WTC11 (cell line): Measurements from ENCODE around the gene LAPTM5. TPM values are rescaled to one million over a fixed set of nuclear protein-coding genes. Genes with fewer than 3 reads are reported as not detected.

Experiments used
- ATAC-seq: fragments of 200-7000 bp; cut with Tn5 transposase; 2 replicates; pipeline ENCODE4 v1.10.0; 2021; ENCODE audit warnings: mild to moderate bottlenecking, moderate library complexity
- CTCF ChIA-PET: fragments of 300-600 bp; sonication (Branson Sonifier 250); formaldehyde crosslinking; loops from one replicate; lab custom pipeline; 2021; ENCODE audit warnings: antibody characterized with exemption; lab: Charles Lee
- POLR2A ChIA-PET: fragments of 350-600 bp; sonication (Branson Sonifier 250); formaldehyde crosslinking; loops from one replicate; lab custom pipeline; 2021; ENCODE audit warnings: antibody characterized with exemption; lab: Charles Lee
- DNase-seq: peaks from one replicate; pipeline ENCODE4 v3.0.0; 2021; ENCODE audit warnings: low spot score
- H3K27ac Mint-ChIP-seq: 2 replicates; pipeline ENCODE4 v1.8.0; 2021; ENCODE audit warnings: mixed read lengths
- H3K27me3 Mint-ChIP-seq: 2 replicates; pipeline ENCODE4 v1.8.0; 2021; ENCODE audit warnings: low read depth, mild to moderate bottlenecking, moderate library complexity, mixed read lengths
- H3K36me3 Mint-ChIP-seq: 2 replicates; pipeline ENCODE4 v1.8.0; 2021; ENCODE audit warnings: mixed read lengths
- H3K4me1 Mint-ChIP-seq: 2 replicates; pipeline ENCODE4 v1.8.0; 2022; ENCODE audit warnings: mixed read lengths
- H3K4me3 Mint-ChIP-seq: 2 replicates; pipeline ENCODE4 v1.8.0; 2021; ENCODE audit warnings: mild to moderate bottlenecking, moderate library complexity, mixed read lengths
- H3K9me3 Mint-ChIP-seq: 2 replicates; pipeline ENCODE4 v1.8.0; 2021; ENCODE audit warnings: mixed read lengths
- EMX1 ChIP-seq: fragments of 250-450 bp; sonication (Bioruptor Pico); IDR thresholded peaks from 2 replicates; pipeline ENCODE4 v1.8.0; 2021; ENCODE audit warnings: mild to moderate bottlenecking
- FOXK1 ChIP-seq: sonication (generic); formaldehyde crosslinking; IDR thresholded peaks from 2 replicates; pipeline ENCODE4 v1.8.0; 2022; ENCODE audit warnings: mild to moderate bottlenecking, moderate library complexity, missing genetic modification reagents
- GABPB1 ChIP-seq: sonication (generic); formaldehyde crosslinking; IDR thresholded peaks from 2 replicates; pipeline ENCODE4 v1.8.1; 2023; ENCODE audit warnings: mild to moderate bottlenecking, missing genetic modification reagents
- GTF2I ChIP-seq: fragments of 250-450 bp; sonication (Bioruptor Pico); conservative IDR thresholded peaks from 2 replicates; pipeline ENCODE4 v1.4.0; 2021; ENCODE audit warnings: mild to moderate bottlenecking
- JAZF1 ChIP-seq: fragments of 250-450 bp; sonication (Bioruptor Pico); IDR thresholded peaks from 2 replicates; pipeline ENCODE4 v1.9.0; 2021; ENCODE audit warnings: moderate library complexity, mild to moderate bottlenecking, inconsistent platforms
- KAT7 ChIP-seq: sonication (generic); formaldehyde crosslinking; IDR thresholded peaks from 2 replicates; pipeline ENCODE4 v1.8.1; 2023; ENCODE audit warnings: missing genetic modification reagents, mild to moderate bottlenecking, borderline replicate concordance
- MYBL2 ChIP-seq: sonication (generic); formaldehyde crosslinking; IDR thresholded peaks from 2 replicates; pipeline ENCODE4 v1.8.1; 2023; ENCODE audit warnings: mild to moderate bottlenecking, moderate library complexity, missing genetic modification reagents
- NFYB ChIP-seq: sonication (generic); formaldehyde crosslinking; conservative IDR thresholded peaks from 2 replicates; pipeline ENCODE4 v1.8.0; 2022; ENCODE audit warnings: low read depth, missing genetic modification reagents
- NR3C1 ChIP-seq: sonication (generic); formaldehyde crosslinking; conservative IDR thresholded peaks from 2 replicates; pipeline ENCODE4 v1.8.1; 2023; ENCODE audit warnings: low read depth, mild to moderate bottlenecking, missing genetic modification reagents
- PRRX2 ChIP-seq: fragments of 250-450 bp; sonication (Bioruptor Pico); IDR thresholded peaks from 2 replicates; pipeline ENCODE4 v1.8.0; 2021; ENCODE audit warnings: mild to moderate bottlenecking
- SMAD4 ChIP-seq: sonication (generic); formaldehyde crosslinking; IDR thresholded peaks from 2 replicates; pipeline ENCODE4 v1.8.0; 2022; ENCODE audit warnings: mild to moderate bottlenecking, missing genetic modification reagents
- ZNF232 ChIP-seq: sonication (generic); formaldehyde crosslinking; IDR thresholded peaks from 2 replicates; pipeline ENCODE4 v1.8.0; 2022; ENCODE audit warnings: mild to moderate bottlenecking, missing genetic modification reagents
- ZNF263 ChIP-seq: sonication (generic); formaldehyde crosslinking; IDR thresholded peaks from 2 replicates; pipeline ENCODE4 v1.8.1; 2022; ENCODE audit warnings: low read depth, mild to moderate bottlenecking, moderate library complexity, missing genetic modification reagents
- ZNF396 ChIP-seq: fragments of 250-450 bp; sonication (Bioruptor Pico); IDR thresholded peaks from 2 replicates; pipeline ENCODE4 v1.8.0; 2021; ENCODE audit warnings: mild to moderate bottlenecking, moderate library complexity, borderline replicate concordance
- total RNA-seq: library from RNA; stranded (reverse); gene quantifications from 3 replicates; pipeline ENCODE4 v1.2.3, GENCODE V29; 2021
- TF ChIP-seq, protein P1 (sequence below): sonication (generic); formaldehyde crosslinking; IDR thresholded peaks from 2 replicates; pipeline ENCODE4 v1.8.1; 2022; ENCODE audit warnings: low read depth, missing genetic modification reagents, borderline replicate concordance
- TF ChIP-seq, protein P2 (sequence below): sonication (generic); formaldehyde crosslinking; IDR thresholded peaks from 2 replicates; pipeline ENCODE4 v1.8.1; 2022; ENCODE audit warnings: low read depth, mild to moderate bottlenecking, moderate library complexity, missing genetic modification reagents, borderline replicate concordance
- TF ChIP-seq, protein P3 (sequence below): sonication (generic); formaldehyde crosslinking; IDR thresholded peaks from 2 replicates; pipeline ENCODE4 v1.8.0; 2022; ENCODE audit warnings: mild to moderate bottlenecking, missing genetic modification reagents
- TF ChIP-seq, protein P4 (sequence below): sonication (generic); formaldehyde crosslinking; IDR thresholded peaks from 2 replicates; pipeline ENCODE4 v1.8.1; 2023; ENCODE audit warnings: mild to moderate bottlenecking, missing genetic modification reagents
- TF ChIP-seq, protein P5 (sequence below): sonication (generic); formaldehyde crosslinking; IDR thresholded peaks from 2 replicates; pipeline ENCODE4 v1.8.0; 2023; ENCODE audit warnings: missing genetic modification reagents, mild to moderate bottlenecking, borderline replicate concordance

Gene LAPTM5
- total RNA-seq, 1 experiment from 2014 or later = 1.3 TPM

DNA sequence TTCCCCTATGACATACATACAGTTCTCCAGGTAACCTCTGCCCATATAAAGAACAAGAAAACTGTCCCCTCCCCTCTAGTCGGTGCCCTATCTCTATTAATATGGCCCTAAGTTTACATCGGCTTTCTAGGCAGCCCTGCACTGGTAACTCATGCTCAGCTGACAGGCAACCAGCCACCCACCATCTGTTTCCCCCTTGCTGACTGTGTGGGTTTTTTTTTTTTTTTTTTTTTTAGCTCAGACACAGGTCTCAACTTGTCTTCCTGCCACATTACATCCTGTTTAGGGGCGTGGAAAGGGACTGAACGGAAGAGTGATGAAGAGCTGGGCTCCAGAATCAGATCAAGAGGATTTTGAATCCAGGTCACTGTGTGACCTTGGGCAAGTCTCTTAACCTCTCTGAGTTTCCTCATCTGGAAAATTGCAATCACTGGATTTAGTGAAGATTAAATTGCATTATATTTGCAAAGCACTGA is 14.0 kb downstream of the LAPTM5 start:
- ChIA-PET POLR2A (no interaction called here), CTCF (interaction anchor here (1.0 to 1.5 kb wide), 2 partner anchors 20 to 36 kb away, joined by 3 to 10 read pairs; partner anchors contain the start of gene MATN1)
- peaks cover 33% of the 10 kb centered on the region for H3K4me1 Mint-ChIP-seq
- no peak overlapping the region for H3K4me3 Mint-ChIP-seq
- DNase-seq (no peak), ATAC-seq (no peak)
- no peaks in the 10 kb centered on the region for H3K36me3 Mint-ChIP-seq
- no peaks in the 10 kb centered on the region for H3K27me3 Mint-ChIP-seq
- TF ChIP-seq, protein P1, sequence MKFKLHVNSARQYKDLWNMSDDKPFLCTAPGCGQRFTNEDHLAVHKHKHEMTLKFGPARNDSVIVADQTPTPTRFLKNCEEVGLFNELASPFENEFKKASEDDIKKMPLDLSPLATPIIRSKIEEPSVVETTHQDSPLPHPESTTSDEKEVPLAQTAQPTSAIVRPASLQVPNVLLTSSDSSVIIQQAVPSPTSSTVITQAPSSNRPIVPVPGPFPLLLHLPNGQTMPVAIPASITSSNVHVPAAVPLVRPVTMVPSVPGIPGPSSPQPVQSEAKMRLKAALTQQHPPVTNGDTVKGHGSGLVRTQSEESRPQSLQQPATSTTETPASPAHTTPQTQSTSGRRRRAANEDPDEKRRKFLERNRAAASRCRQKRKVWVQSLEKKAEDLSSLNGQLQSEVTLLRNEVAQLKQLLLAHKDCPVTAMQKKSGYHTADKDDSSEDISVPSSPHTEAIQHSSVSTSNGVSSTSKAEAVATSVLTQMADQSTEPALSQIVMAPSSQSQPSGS = no peak
- TF ChIP-seq MYBL2 (CRISPR knock-in tag) = no peak
- TF ChIP-seq JAZF1 (CRISPR knock-in tag) = no peak
- TF ChIP-seq ZNF263 = no peak
- TF ChIP-seq NR3C1 (CRISPR knock-in tag) = no peak
- TF ChIP-seq SMAD4 (CRISPR knock-in tag) = no peak
- TF ChIP-seq FOXK1 (CRISPR knock-in tag) = no peak
- TF ChIP-seq GABPB1 (CRISPR knock-in tag) = no peak
- TF ChIP-seq, protein P2, sequence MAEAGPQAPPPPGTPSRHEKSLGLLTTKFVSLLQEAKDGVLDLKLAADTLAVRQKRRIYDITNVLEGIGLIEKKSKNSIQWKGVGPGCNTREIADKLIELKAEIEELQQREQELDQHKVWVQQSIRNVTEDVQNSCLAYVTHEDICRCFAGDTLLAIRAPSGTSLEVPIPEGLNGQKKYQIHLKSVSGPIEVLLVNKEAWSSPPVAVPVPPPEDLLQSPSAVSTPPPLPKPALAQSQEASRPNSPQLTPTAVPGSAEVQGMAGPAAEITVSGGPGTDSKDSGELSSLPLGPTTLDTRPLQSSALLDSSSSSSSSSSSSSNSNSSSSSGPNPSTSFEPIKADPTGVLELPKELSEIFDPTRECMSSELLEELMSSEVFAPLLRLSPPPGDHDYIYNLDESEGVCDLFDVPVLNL = no peak
- no peak for TF ChIP-seq ZNF232
- no peak for TF ChIP-seq GTF2I (CRISPR knock-in tag)
- TF ChIP-seq, protein P3, sequence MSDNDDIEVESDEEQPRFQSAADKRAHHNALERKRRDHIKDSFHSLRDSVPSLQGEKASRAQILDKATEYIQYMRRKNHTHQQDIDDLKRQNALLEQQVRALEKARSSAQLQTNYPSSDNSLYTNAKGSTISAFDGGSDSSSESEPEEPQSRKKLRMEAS (CRISPR knock-in tag) = no peak
- no peak for TF ChIP-seq NFYB (CRISPR knock-in tag)
- TF ChIP-seq, protein P4, sequence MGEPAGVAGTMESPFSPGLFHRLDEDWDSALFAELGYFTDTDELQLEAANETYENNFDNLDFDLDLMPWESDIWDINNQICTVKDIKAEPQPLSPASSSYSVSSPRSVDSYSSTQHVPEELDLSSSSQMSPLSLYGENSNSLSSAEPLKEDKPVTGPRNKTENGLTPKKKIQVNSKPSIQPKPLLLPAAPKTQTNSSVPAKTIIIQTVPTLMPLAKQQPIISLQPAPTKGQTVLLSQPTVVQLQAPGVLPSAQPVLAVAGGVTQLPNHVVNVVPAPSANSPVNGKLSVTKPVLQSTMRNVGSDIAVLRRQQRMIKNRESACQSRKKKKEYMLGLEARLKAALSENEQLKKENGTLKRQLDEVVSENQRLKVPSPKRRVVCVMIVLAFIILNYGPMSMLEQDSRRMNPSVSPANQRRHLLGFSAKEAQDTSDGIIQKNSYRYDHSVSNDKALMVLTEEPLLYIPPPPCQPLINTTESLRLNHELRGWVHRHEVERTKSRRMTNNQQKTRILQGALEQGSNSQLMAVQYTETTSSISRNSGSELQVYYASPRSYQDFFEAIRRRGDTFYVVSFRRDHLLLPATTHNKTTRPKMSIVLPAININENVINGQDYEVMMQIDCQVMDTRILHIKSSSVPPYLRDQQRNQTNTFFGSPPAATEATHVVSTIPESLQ = no peak
- TF ChIP-seq EMX1 (CRISPR knock-in tag) = no peak
- TF ChIP-seq, protein P5, sequence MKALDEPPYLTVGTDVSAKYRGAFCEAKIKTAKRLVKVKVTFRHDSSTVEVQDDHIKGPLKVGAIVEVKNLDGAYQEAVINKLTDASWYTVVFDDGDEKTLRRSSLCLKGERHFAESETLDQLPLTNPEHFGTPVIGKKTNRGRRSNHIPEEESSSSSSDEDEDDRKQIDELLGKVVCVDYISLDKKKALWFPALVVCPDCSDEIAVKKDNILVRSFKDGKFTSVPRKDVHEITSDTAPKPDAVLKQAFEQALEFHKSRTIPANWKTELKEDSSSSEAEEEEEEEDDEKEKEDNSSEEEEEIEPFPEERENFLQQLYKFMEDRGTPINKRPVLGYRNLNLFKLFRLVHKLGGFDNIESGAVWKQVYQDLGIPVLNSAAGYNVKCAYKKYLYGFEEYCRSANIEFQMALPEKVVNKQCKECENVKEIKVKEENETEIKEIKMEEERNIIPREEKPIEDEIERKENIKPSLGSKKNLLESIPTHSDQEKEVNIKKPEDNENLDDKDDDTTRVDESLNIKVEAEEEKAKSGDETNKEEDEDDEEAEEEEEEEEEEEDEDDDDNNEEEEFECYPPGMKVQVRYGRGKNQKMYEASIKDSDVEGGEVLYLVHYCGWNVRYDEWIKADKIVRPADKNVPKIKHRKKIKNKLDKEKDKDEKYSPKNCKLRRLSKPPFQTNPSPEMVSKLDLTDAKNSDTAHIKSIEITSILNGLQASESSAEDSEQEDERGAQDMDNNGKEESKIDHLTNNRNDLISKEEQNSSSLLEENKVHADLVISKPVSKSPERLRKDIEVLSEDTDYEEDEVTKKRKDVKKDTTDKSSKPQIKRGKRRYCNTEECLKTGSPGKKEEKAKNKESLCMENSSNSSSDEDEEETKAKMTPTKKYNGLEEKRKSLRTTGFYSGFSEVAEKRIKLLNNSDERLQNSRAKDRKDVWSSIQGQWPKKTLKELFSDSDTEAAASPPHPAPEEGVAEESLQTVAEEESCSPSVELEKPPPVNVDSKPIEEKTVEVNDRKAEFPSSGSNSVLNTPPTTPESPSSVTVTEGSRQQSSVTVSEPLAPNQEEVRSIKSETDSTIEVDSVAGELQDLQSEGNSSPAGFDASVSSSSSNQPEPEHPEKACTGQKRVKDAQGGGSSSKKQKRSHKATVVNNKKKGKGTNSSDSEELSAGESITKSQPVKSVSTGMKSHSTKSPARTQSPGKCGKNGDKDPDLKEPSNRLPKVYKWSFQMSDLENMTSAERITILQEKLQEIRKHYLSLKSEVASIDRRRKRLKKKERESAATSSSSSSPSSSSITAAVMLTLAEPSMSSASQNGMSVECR (CRISPR knock-in tag) = no peak
- TF ChIP-seq ZNF396 (CRISPR knock-in tag) = no peak
- no peak for TF ChIP-seq KAT7 (CRISPR knock-in tag)
- TF ChIP-seq PRRX2 (CRISPR knock-in tag) = no peak
- H3K9me3 Mint-ChIP-seq = no peaks in the 10 kb centered on the region
- no peak overlapping the region for H3K27ac Mint-ChIP-seq
